HepG2 (cell line): Measurements from ENCODE around the gene DDAH1. TPM values are rescaled to one million over a fixed set of nuclear protein-coding genes. Genes with fewer than 3 reads are reported as not detected.

Experiments used
- ATAC-seq: fragments of 200-7000 bp; cut with Tn5 transposase; 3 replicates; pipeline ENCODE4 v1.9.1; 2020; ENCODE audit warnings: mild to moderate bottlenecking, moderate library complexity
- BruUV-seq: library from RNA; stranded (reverse); fragments of 400-500 nt; replicated peaks from 2 replicates; lab custom pipeline; 2021; lab: Mats Ljungman, UMichigan
- CTCF ChIA-PET: fragments of 300-600 bp; formaldehyde crosslinking; extraction: SDS; loops from one replicate; lab custom pipeline; 2021; ENCODE audit warnings: low total read pairs, inconsistent platforms, low intra/inter-chr PET ratio; lab: Yijun Ruan, JAX
- POLR2A ChIA-PET: fragments of 350-600 bp; sonication (Branson Sonifier 250); formaldehyde crosslinking; loops from one replicate; lab custom pipeline; 2020; ENCODE audit warnings: antibody characterized with exemption, inconsistent platforms; lab: Yijun Ruan, JAX
- DNase-seq: peaks from one replicate; pipeline ENCODE4 v3.0.0-alpha.2; 2015; ENCODE audit warnings: low spot score
- FAIRE-seq: peaks from 3 replicates; lab custom pipeline; 2011; peaks lifted over from hg19 to GRCh38; lab: Jason Lieb, UNC
- H2AFZ ChIP-seq: one replicate; pipeline ENCODE4 v1.6.1; 2011; ENCODE audit warnings: low read length, inconsistent platforms
- H3K27ac ChIP-seq: fragments of 300-600 bp; 3 replicates; pipeline ENCODE4 v1.8.0; 2011; ENCODE audit warnings: mixed run types, mild to moderate bottlenecking, mixed read lengths, low read length, inconsistent platforms; ENCODE audit not compliant: insufficient read depth; ENCODE audit errors: extremely low read length
- H3K27me3 ChIP-seq, 2 experiments: fragments of 200-600 bp in 1 of 2; 2 replicates in 1 of 2; 3 replicates in 1 of 2; pipeline versions ENCODE4 v1.6.0 to v1.8.0; 2011; ENCODE audit warnings: low read length in 2 of 2, mild to moderate bottlenecking in 2 of 2, moderate library complexity in 2 of 2, inconsistent platforms in 1 of 2; ENCODE audit not compliant: insufficient read depth in 2 of 2, control insufficient read depth in 1 of 2
- H3K36me3 ChIP-seq, 2 experiments: fragments of 200-600 bp in 1 of 2; replicated peaks in 1 of 2; 2 replicates in 1 of 2; 3 replicates in 1 of 2; pipeline versions ENCODE4 v1.5.1 to v1.8.0; 2011; ENCODE audit warnings: low read length in 2 of 2, inconsistent platforms in 1 of 2; ENCODE audit not compliant: insufficient read depth in 2 of 2, control insufficient read depth in 1 of 2
- H3K4me1 ChIP-seq: 2 replicates; pipeline ENCODE4 v1.5.1; 2012; ENCODE audit warnings: low read length, inconsistent platforms; ENCODE audit not compliant: insufficient read depth
- H3K4me2 ChIP-seq: 2 replicates; pipeline ENCODE4 v1.6.0; 2011; ENCODE audit warnings: low read depth, low read length, inconsistent platforms
- H3K4me3 ChIP-seq, 3 experiments: fragments of 200-600 bp in 1 of 3; sonication (generic), shearing (Covaris generic) in 1 of 3; replicated peaks in 1 of 3; 2 replicates each; pipeline ENCODE4 v1.5.1; 2011 to 2016; ENCODE audit warnings: low read length in 3 of 3, inconsistent platforms in 2 of 3, low read depth in 2 of 3, mild to moderate bottlenecking in 2 of 3, control low read depth in 1 of 3, mixed read lengths in 1 of 3; ENCODE audit not compliant: insufficient read depth in 1 of 3
- H3K79me2 ChIP-seq: one replicate; pipeline ENCODE4 v1.6.1; 2011; ENCODE audit warnings: low read length, inconsistent platforms; ENCODE audit not compliant: insufficient read depth
- H3K9ac ChIP-seq: 2 replicates; pipeline ENCODE4 v1.6.0; 2011; ENCODE audit warnings: mild to moderate bottlenecking, low read depth, low read length, inconsistent platforms; ENCODE audit not compliant: insufficient read depth
- H3K9me3 ChIP-seq: 2 replicates; pipeline ENCODE4 v1.5.1; 2012; ENCODE audit warnings: mild to moderate bottlenecking, low read length
- H4K20me1 ChIP-seq: 2 replicates; pipeline ENCODE4 v1.6.0; 2011; ENCODE audit warnings: inconsistent platforms, mild to moderate bottlenecking, low read length, moderate library complexity; ENCODE audit not compliant: insufficient read depth
- CEBPB ChIP-seq: IDR thresholded peaks from 2 replicates; pipeline ENCODE4 v1.6.1; 2011; ENCODE audit warnings: low read depth, low read length, improper control_type of control experiment, borderline replicate concordance
- FOXP1 ChIP-seq, 2 experiments: fragments of 450-650 bp in 1 of 2; IDR thresholded peaks; 2 replicates each; pipeline ENCODE4 v1.6.1; 2017 to 2018; ENCODE audit warnings: antibody characterized with exemption in 1 of 2
- HNF4A ChIP-seq: sonication (generic); formaldehyde crosslinking; IDR thresholded peaks from 2 replicates; pipeline ENCODE4 v1.4.0; 2020; ENCODE audit warnings: missing genetic modification reagents
- IRF2 ChIP-seq: IDR thresholded peaks from 2 replicates; pipeline ENCODE4 v1.6.1; 2018; ENCODE audit warnings: missing genetic modification reagents, missing compliant biosample characterization
- NR2C2 ChIP-seq: sonication (generic); formaldehyde crosslinking; IDR thresholded peaks from 2 replicates; pipeline ENCODE4 v1.4.0; 2020; ENCODE audit warnings: missing genetic modification reagents, mild to moderate bottlenecking, moderate library complexity, borderline replicate concordance
- WIZ ChIP-seq: sonication (generic); formaldehyde crosslinking; IDR thresholded peaks from 2 replicates; pipeline ENCODE4 v1.5.1; 2020; ENCODE audit warnings: mild to moderate bottlenecking, missing genetic modification reagents
- ZBTB7A ChIP-seq: sonication (generic); formaldehyde crosslinking; IDR thresholded peaks from 2 replicates; pipeline ENCODE4 v1.8.0; 2022; ENCODE audit warnings: mild to moderate bottlenecking, missing genetic modification reagents
- ZNF230 ChIP-seq: sonication (generic); formaldehyde crosslinking; IDR thresholded peaks from 2 replicates; pipeline ENCODE4 v1.4.0; 2020; ENCODE audit warnings: mild to moderate bottlenecking, missing genetic modification reagents
- ZNF331 ChIP-seq: sonication (generic); formaldehyde crosslinking; IDR thresholded peaks from 2 replicates; pipeline ENCODE4 v1.4.0; 2020; ENCODE audit warnings: missing genetic modification reagents
- ZNF572 ChIP-seq: sonication (generic); formaldehyde crosslinking; IDR thresholded peaks from 2 replicates; pipeline ENCODE4 v1.5.1; 2020; ENCODE audit warnings: mild to moderate bottlenecking, missing genetic modification reagents
- WGBS: methylation state at CpG from one replicate; pipeline ENCODE4 v1.1.6; 2017; ENCODE audit warnings: low lambda C conversion rate; 5-methylcytosine and 5-hydroxymethylcytosine counted together
- in situ Hi-C: cut with HindIII; loops from 2 replicates; pipeline ENCODE4 v1.10.0; 2017; ENCODE audit warnings: low pct_unique_long_range_greater_than_20kb; ENCODE audit not compliant: extremely low pct_ligation_motif_present
- intact Hi-C: fragments of 100-400 bp; cut with micrococcal nuclease; formaldehyde crosslinking; loops from one replicate; pipeline ENCODE4 v1.10.0; 2022; ENCODE audit not compliant: unreplicated experiment
- polyA plus RNA-seq, 8 experiments: library from polyadenylated mRNA; depleted of rRNA in 3 of 8; stranded (reverse) in 7 of 8; unstranded in 1 of 8; fragments of >200 nt; fragmentation: Illumina TruSeq in 4 of 8; extraction: Trizol in 4 of 8; gene quantifications; 2 replicates each; pipeline versions ENCODE4 v1.2.1 to v1.2.3, GENCODE V29; 2011 to 2016; ENCODE audit warnings: low read depth in 4 of 8, missing spikeins in 1 of 8, mixed read lengths in 1 of 8; ENCODE audit not compliant: insufficient read depth in 1 of 8
- total RNA-seq, 5 experiments: library from RNA; depleted of rRNA; stranded (reverse); fragments of >200 nt; fragmentation: Illumina TruSeq; extraction: Trizol; gene quantifications; 2 replicates each; pipeline ENCODE4 v1.2.3, GENCODE V29; 2016; ENCODE audit warnings: low read depth in 1 of 5
- TF ChIP-seq, protein P1 (sequence below): sonication (generic); formaldehyde crosslinking; IDR thresholded peaks from 2 replicates; pipeline ENCODE4 v1.9.0; 2021; ENCODE audit warnings: missing genetic modification reagents, mild to moderate bottlenecking, borderline replicate concordance
- TF ChIP-seq, protein P2 (sequence below): sonication (generic); formaldehyde crosslinking; IDR thresholded peaks from 2 replicates; pipeline ENCODE4 v1.8.0; 2022; ENCODE audit warnings: mild to moderate bottlenecking, missing genetic modification reagents
- TF ChIP-seq, protein P3 (sequence below): sonication (generic); formaldehyde crosslinking; IDR thresholded peaks from 2 replicates; pipeline ENCODE4 v1.5.0; 2020; ENCODE audit warnings: missing genetic modification reagents, mild to moderate bottlenecking, borderline replicate concordance

The DDAH1 gene
- total and polyA plus RNA-seq, 2 of the 13 experiments (the other 11 are each of a cell fraction or from before 2014, with no cell fraction given) = 39.7 to 64.4 TPM

DNA sequence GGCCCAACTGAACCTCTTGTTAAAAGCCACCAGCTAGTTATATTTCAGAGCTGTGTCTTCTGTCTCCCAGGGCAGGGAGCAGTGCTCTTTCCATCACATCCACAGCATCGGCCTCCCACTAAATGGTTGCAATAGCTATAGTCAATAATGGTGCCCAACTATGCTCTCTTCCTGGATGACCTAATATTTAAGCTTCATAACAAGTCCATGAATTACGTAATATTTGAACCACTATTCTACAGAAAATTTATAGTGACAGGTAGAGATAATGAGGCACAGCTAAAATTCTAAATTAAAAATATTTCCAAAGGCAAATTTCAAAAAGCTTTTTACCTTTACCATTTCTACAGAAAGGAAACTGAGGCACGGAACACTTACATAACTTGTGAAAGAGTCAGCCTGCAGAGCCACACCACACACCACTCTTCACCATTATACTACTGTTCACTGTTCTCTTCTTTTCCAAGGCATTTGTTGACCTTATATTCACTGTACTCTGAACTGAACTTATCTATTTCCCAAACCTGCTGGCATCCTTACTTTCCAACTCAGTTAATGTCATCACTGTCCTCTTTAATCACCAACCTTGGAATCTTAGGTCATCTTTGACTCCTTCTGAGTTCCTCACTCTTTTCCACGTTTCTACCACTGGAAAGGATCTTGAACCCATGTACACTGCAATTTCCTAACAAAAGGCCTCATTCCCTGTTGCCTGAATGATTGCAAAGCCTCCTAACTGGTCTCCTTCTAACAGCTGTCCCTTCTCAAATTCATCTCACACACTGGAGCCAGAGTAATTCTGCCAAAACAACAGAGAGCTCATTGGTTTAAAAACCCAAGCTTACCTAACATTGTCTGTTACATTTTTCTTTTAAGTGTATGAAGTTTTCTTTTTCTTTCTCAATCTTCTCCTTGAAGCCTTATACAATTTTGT, 85.5 kb downstream of the DDAH1 start:
- Histone ChIP-seq H3K36me3 (no peaks in the 10 kb centered on the region; a peak in 1 of 5 replicates), H3K27ac (peak overlapping the region; percentile 29), H2AFZ (no peak overlapping the region), H3K27me3 (no peaks in the 10 kb centered on the region), H3K9me3 (peaks cover 11% of the 10 kb centered on the region)
- no TSS peak for BruUV-seq
- WGBS = 85% methylated on average over 4 of the region's 4 CpGs
- DNase-seq = no peak
- no peak for FAIRE-seq
- TF ChIP-seq HNF4A (peak; percentile 18; the same call in 1 of the 2 replicates), ZNF331 (CRISPR knock-in tag) (peak; percentile 80), CEBPB (peak; percentile 42)
- TF ChIP-seq, protein P1, sequence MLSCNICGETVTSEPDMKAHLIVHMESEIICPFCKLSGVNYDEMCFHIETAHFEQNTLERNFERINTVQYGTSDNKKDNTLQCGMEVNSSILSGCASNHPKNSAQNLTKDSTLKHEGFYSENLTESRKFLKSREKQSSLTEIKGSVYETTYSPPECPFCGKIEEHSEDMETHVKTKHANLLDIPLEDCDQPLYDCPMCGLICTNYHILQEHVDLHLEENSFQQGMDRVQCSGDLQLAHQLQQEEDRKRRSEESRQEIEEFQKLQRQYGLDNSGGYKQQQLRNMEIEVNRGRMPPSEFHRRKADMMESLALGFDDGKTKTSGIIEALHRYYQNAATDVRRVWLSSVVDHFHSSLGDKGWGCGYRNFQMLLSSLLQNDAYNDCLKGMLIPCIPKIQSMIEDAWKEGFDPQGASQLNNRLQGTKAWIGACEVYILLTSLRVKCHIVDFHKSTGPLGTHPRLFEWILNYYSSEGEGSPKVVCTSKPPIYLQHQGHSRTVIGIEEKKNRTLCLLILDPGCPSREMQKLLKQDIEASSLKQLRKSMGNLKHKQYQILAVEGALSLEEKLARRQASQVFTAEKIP (CRISPR knock-in tag) = no peak
- TF ChIP-seq, all 625 proteins: peak for 3
- Histone ChIP-seq H3K9ac (no peak overlapping the region), H3K4me1 (peaks cover 10% of the 10 kb centered on the region), H4K20me1 (no peaks in the 10 kb centered on the region; the same call in 1 of the 2 replicates), H3K79me2 (peaks cover 15% of the 10 kb centered on the region), H3K4me2 (no peak overlapping the region), H3K4me3 (no peak overlapping the region)
- ChIA-PET POLR2A (no interaction called here), CTCF (no interaction called here)
- intact Hi-C loops (no loop called here), in situ Hi-C loops (no loop called here)
- ATAC-seq = peak; percentile 56; the same call in 2 of the 3 replicates

DNA sequence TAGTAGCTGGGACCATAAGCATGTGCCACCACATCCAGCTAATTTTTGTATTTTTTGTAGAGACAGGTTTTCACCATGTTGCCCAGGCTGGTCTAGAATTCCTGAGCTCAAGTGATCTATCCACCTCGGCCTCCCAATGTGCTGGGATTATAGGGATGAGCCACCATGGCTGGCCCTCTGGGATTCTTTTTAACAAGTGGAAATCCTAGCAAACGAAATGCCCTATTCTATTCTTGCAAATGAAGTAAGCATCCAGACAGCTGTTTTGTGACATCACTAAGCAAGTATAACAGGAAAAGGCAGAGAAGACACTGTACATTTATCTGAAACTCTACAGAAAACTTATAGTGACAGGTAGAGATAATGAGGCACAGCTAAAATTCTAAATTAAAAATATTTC, 86.4 kb downstream of the DDAH1 start:
- H4K20me1 ChIP-seq = peaks cover 3% of the 10 kb centered on the region
- BruUV-seq = no TSS peak
- H3K9me3 ChIP-seq = peaks cover 11% of the 10 kb centered on the region
- CTCF ChIA-PET = no interaction called here
- H3K9ac ChIP-seq = no peak overlapping the region
- H3K27me3 ChIP-seq = no peaks in the 10 kb centered on the region
- POLR2A ChIA-PET = no interaction called here
- H3K79me2 ChIP-seq = peaks cover 17% of the 10 kb centered on the region
- no peak overlapping the region for H3K27ac ChIP-seq
- ATAC-seq (no peak), DNase-seq (no peak), FAIRE-seq (no peak)
- H3K36me3 ChIP-seq = no peaks in the 10 kb centered on the region; a peak in 1 of 5 replicates
- intact Hi-C loops = no loop called here
- no peak overlapping the region for H3K4me3 ChIP-seq
- H3K4me2 ChIP-seq = no peak overlapping the region
- in situ Hi-C loops = no loop called here
- 97% methylated on average over 2 of the region's 2 CpGs for WGBS
- H2AFZ ChIP-seq = no peak overlapping the region
- H3K4me1 ChIP-seq = peaks cover 19% of the 10 kb centered on the region
- TF ChIP-seq ZNF572 (CRISPR knock-in tag) (no peak), WIZ (CRISPR knock-in tag) (no peak), ZBTB7A (CRISPR knock-in tag) (no peak), IRF2 (CRISPR knock-in tag) (no peak), NR2C2 (CRISPR knock-in tag) (no peak), ZNF230 (no peak), FOXP1 (IDR thresholded peaks at IDR 0.05) (no peak), FOXP1 (CRISPR knock-in tag; IDR thresholded peaks at IDR 0.05) (no peak)
- TF ChIP-seq, protein P2, sequence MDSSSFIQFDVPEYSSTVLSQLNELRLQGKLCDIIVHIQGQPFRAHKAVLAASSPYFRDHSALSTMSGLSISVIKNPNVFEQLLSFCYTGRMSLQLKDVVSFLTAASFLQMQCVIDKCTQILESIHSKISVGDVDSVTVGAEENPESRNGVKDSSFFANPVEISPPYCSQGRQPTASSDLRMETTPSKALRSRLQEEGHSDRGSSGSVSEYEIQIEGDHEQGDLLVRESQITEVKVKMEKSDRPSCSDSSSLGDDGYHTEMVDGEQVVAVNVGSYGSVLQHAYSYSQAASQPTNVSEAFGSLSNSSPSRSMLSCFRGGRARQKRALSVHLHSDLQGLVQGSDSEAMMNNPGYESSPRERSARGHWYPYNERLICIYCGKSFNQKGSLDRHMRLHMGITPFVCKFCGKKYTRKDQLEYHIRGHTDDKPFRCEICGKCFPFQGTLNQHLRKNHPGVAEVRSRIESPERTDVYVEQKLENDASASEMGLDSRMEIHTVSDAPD (CRISPR knock-in tag) = no peak
- TF ChIP-seq, protein P3, sequence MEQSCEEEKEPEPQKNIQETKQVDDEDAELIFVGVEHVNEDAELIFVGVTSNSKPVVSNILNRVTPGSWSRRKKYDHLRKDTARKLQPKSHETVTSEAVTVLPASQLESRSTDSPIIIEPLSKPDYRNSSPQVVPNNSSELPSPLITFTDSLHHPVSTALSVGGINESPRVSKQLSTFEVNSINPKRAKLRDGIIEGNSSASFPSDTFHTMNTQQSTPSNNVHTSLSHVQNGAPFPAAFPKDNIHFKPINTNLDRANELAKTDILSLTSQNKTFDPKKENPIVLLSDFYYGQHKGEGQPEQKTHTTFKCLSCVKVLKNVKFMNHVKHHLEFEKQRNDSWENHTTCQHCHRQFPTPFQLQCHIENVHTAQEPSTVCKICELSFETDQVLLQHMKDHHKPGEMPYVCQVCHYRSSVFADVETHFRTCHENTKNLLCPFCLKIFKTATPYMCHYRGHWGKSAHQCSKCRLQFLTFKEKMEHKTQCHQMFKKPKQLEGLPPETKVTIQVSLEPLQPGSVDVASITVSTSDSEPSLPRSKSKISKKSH = no peak
